ENCODE results near the gene SLC6A16.

The SLC6A16 gene

GRCh38 chr19:49347835-49348234, 22.8 kb upstream of the SLC6A16 start:
- H3K4me3 ChIP-seq (ENCODE audit: low read length): no peak overlapping the region
- peak; percentile 60 for DNase-seq (ENCODE audit: low read depth, low spot score)

DNA sequence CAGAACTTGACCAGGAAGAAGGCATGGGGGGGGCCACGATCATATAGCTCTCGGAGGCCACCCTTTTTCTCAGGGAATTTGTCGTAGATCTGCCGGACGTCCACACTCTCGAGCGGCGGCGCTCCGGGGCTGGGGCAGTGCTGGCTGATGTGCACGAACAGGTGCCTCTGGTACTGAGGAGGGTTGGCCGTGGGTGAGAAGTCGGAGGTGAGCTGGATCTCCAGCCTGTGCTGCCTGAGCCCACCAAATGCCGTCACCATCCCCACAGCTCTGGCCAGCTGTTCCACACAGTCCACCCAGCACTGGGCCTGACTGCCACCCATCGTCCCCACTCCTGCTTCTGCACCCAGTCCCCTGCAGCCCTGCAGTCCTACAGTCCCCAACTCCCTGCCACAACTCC, 22.2 kb upstream of the SLC6A16 start:
- DNase-seq (ENCODE audit: low read depth, low spot score): no peak

GRCh38 chr19:49344505-49345423, 19.8 kb upstream of the SLC6A16 start:
- DNase-seq (ENCODE audit: low read depth, low spot score): no peak
- no peak overlapping the region for H3K4me3 ChIP-seq (ENCODE audit: low read length)

More for the DNA sequence above, 22.2 kb upstream of the SLC6A16 start:
- H3K4me3 ChIP-seq (ENCODE audit: low read length): no peak overlapping the region

DNA sequence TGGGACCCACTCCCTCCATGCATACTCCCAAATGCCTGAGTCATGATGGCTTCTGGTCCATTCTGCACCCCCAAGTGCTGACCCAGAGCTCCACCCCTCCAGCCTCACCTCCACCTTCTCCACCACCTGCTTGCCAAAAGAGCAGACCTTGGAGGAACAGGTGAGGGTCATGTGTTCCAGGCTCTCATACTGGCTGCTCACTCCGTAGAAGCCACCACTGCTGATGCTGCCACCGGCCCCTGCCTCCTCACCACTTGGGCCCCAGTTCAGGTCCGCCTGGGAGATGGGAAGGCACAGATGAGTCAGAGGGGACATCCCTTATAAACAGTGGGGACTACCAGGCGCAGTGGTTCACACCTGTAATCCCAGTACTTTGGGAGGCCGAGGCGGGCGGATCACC, 18.1 kb upstream of the SLC6A16 start:
- no peak overlapping the region for H3K4me3 ChIP-seq (ENCODE audit: low read length)
- no peak for DNase-seq (ENCODE audit: low read depth, low spot score)

DNA sequence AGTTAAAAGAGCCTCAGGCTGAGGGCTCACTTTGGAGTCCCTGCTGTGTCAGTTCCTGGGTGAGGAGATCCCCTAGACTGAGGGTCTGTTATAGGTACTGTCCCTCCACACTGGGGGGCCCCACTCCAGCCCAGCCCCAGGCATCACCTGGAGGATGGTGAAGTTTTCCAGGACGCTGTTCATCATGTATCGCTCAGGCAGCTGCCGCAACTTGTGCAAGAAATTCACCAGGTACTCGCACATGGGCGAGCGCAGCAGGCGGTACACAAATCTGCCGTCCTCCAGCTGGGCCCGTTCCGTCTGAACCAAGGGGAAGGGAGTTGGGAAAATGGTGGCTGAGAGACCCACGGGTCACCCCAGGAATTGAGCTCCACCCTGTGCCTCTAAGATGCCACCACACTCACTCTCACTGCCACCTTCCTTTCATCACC, 17.3 kb upstream of the SLC6A16 start:
- H3K4me3 ChIP-seq (ENCODE audit: low read length): no peak overlapping the region
- no peak for DNase-seq (ENCODE audit: low read depth, low spot score)

DNA sequence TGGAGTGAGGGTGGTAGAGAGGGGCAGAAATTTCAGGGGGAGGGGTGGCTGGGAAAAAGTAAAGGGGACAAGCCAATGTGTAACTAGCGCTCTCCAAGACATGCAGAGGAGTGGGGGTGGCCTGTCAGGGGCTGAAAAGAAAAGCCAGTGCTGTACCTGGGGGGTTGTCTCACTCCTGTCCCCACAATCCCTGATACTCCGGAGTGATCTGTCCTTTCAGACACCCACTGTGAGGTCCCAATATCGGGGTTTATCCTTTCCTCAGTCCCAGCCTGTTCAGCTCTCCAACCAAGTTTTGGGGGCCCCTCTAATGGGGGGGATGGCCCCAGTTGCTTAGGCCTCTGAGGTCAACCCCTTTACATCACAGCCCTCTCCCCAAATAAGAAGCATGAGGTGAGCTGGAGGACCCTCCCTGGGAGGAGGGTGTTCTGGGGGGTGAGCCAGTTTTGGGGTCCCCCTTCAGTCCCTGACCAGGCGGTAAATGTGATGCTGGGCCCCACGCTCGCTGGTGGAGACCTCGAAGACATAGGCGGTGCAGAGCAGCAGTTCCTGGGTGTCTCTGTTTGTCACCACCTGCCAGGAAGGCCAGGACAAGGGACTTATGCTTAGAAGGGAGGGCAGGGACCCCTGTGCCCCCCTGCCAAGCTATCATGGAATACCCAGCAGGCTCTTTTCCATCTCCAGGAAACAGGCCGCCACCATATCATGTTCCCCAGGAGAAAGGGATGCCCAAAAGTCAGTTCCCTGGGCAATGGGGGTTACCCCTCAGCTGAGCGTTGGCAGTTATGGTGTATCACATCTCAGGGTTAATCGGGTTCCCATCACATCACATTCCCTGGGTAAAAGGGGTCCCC, 16.1 kb upstream of the SLC6A16 start:
- H3K4me3 ChIP-seq (ENCODE audit: low read length): no peak overlapping the region
- no peak for DNase-seq (ENCODE audit: low read depth, low spot score)

GRCh38 chr19:49340069-49340864, 15.3 kb upstream of the SLC6A16 start:
- no peak for DNase-seq (ENCODE audit: low read depth, low spot score)
- no peak overlapping the region for H3K4me3 ChIP-seq (ENCODE audit: low read length)

DNA sequence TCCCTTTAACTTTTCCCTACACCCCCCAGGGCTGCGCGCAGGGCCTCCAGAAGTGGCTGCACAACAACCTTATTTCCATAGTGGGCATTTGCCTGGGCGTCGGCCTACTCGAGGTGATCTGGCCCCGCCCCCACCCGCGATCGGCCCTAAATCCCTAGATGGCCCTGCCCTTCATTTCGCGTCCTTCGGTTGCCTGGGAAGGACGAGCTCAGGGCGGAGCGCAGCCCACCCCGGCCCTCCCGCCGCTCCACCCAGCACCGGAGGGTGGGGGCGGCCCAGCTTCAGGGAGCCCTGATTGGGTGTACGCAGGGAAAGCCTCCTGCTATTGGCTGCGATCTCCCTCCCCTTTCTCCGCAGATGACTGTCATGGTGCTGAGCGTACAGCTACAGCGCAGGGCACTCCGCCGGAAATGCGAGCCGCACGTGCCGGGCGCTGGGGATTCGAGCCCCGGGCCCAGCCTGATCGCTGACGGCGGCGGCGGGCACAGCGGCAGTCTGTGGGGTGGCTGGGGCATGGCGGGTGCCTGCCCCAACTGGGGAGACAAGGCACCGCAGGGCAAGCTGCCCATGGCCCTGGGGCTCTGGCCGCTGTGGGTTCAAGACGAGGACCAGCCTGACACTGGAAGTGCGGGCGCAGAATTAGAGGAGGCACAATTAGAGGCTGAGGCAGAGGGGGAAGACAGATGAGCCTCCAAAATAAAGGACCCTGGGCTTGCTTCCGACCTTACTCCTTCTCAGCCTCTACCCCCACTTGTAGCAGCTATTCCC, 14.5 kb upstream of the SLC6A16 start:
- DNase-seq (ENCODE audit: low read depth, low spot score): no peak
- H3K4me3 ChIP-seq (ENCODE audit: low read length): no peak overlapping the region

DNA sequence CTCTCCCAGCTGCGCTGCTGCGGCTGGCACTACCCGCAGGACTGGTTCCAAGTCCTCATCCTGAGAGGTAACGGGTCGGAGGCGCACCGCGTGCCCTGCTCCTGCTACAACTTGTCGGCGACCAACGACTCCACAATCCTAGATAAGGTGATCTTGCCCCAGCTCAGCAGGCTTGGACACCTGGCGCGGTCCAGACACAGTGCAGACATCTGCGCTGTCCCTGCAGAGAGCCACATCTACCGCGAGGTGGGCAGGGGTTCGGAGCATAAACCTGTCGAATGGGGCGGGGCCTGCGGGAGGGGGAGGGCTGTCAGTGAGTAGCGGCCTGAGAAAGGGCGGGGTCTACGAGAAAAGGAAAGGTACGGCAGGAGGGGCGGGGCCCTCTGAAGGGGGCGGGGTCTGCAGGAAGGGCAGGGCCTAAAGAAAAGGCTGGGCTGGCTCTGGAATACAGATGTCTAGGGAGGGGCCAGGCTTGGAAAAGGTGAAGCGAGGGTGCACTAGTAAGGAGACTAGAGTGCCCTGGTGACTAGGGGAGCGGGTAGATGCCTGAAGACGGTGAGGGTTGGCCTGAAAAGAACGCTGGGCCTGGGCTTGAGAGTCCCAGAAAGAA, 13.8 kb upstream of the SLC6A16 start:
- H3K4me3 ChIP-seq (ENCODE audit: low read length): no peak overlapping the region

DNA sequence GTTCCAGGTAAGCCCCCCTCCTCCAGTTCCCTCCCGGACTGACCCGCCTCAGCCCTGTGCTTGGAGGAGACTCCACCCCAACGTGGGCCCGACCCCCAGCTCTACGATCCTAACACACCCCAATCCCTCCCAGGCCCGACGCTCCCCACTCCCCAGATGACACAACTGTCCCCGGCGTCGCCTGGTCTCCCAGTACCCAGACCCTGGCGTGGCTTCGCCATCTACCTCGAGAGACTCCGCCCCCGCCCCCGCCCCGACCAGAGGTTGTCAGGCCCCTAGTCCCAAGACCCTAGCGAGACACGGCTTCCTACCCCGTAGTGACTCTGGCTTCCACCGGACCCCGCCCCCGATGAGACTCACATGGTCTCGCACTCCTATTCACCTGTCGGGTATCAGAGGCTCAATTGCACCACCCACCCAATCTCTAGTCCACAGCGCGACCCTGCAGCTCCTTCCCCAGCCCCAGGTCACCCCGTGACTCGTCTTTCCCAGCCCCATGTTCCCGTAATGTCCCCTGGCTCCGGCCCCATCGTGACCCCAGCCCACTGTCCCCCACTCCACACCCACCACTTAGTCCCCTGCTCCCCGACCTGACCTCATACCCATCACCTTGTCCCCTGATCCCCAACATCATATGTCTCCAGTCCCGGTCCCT, 13.2 kb upstream of the SLC6A16 start:
- DNase-seq (ENCODE audit: low read depth, low spot score): no peak
- no peak overlapping the region for H3K4me3 ChIP-seq (ENCODE audit: low read length)

More for the DNA sequence above, 13.8 kb upstream of the SLC6A16 start:
- no peak for DNase-seq (ENCODE audit: low read depth, low spot score)

- no peak overlapping the region for H3K4me3 ChIP-seq (ENCODE audit: low read length)
- DNase-seq (ENCODE audit: low read depth, low spot score): no peak
Measured at GRCh38 chr19:49337267-49338022, 12.5 kb upstream of the SLC6A16 start.

GRCh38 chr19:49336482-49337266, 11.7 kb upstream of the SLC6A16 start:
- DNase-seq (ENCODE audit: low read depth, low spot score): no peak
- H3K4me3 ChIP-seq (ENCODE audit: low read length): no peak overlapping the region

DNA sequence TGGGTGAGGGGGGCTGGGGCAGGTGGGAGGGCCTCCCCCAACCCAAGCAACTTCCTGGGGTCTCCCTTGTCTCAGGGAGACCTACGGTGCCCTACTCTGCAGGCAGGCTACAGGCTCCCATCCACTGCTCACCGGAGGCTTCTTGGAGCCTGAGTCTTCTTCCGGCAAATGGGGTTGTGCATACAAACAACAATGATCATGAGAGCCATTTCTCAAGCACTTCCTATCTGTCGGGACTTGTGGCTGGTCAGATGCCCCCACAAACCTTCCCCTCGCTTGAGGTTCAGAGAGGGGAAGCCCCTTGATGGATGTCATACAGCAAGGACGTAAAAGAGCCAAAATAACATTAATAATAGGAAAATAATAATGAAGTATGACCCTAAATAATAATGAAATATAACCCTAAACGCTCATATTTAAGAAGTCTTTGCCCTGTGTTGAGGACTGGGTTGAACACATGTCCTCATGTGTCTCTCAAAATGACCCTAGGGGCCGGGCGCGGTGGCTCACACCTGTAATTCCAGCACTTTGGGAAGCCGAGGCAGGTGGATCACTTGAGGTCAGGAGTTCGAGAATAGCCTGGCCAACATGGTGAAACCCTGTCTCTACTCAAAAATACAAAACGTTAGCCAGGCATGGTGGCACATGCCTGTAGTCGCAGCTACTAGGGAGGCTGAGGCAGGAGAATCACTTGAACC, 10.9 kb upstream of the SLC6A16 start:
- no peak for DNase-seq (ENCODE audit: low read depth, low spot score)
- no peak overlapping the region for H3K4me3 ChIP-seq (ENCODE audit: low read length)

DNA sequence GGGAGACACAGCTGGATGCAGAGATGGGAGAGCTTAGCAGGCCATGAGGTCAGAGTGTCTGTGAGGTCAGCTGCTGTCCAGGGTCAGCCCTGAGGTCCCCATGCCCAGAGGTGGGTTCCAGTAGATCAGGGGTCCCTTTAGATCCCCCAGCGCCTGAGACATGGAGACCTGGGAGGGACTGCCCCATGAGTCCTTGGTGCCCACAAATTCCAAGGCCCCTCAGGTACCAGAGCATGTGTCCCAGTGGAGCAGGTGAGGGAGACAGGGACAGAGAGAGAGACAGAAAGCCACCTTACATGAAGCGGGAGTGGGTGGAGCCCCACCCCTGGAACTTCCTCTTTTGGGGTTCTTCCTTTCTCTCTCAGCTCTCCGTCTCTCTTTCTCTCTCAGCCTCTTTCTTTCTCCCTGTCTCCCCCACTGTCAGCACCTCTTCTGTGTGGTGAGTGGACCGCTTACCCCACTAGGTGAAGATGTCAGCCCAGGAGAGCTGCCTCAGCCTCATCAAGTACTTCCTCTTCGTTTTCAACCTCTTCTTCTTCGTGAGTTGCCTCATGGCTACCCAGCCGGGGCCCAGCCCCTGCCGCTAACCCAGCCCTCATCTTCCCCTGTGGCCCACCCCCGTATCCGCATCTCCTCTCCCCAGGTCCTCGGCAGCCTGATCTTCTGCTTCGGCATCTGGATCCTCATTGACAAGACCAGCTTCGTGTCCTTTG, 10.2 kb upstream of the SLC6A16 start, which contains the start of gene CD37:
Gene CD37, plus strand, starts transcription at position 336 of the 713 bp plus-strand sequence. Its CDS starts 135 bp downstream, at position 471.
- no peak within 1 kb of the TSS for H3K4me3 ChIP-seq (ENCODE audit: low read length)
- DNase-seq (ENCODE audit: low read depth, low spot score): no peak

DNA sequence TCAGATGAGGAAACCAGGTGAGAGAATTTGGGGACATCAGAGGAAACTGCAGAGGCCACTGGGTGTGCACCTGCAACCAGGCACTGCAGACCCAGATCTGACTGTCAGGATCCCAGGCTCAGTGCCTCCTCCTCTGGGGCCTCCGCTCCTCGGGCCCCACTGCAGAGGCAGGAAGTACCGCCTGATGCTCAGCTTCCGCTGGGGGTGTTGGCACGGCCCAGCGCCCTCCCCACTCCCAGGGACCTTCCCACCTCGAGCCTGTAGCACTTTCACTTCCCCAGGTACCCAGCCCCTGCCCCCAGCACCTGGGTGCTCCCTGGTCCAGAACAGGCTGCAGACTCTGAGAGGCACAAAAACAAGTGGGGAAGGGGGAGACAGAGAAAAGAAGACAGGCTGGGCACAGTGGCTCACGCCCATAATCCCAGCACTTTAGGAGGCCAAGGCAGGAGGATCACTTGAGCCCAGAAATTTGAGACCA, 8.9 kb upstream of the SLC6A16 start:
- peak; percentile 68 for DNase-seq (ENCODE audit: low read depth, low spot score)
- peak overlapping the region; percentile 23; the same call in 1 of the 2 replicates for H3K4me3 ChIP-seq (ENCODE audit: low read length)
